A549 (cell line): ENCODE results near the gene N4BP2L2.

Experiments used
- BHLHE40 ChIP-seq: IDR thresholded peaks from 2 replicates; pipeline ENCODE4 v1.6.1; 2012; ENCODE audit warnings: low read depth, low read length, inconsistent platforms
- KDM5A ChIP-seq: fragments of 200-600 bp; sonication (generic); IDR thresholded peaks from 2 replicates; pipeline ENCODE4 v1.6.1; 2016; ENCODE audit warnings: antibody characterized with exemption, mild to moderate bottlenecking
- MAFK ChIP-seq: fragments of 450-650 bp; IDR thresholded peaks from 2 replicates; pipeline ENCODE4 v1.6.1; 2014; ENCODE audit not compliant: partially characterized antibody
- MYC ChIP-seq: IDR thresholded peaks from 2 replicates; pipeline ENCODE4 v1.6.1; 2012; ENCODE audit warnings: mild to moderate bottlenecking, inconsistent platforms, low read length, improper control_type of control experiment, borderline replicate concordance
- POLR2A ChIP-seq: IDR thresholded peaks from 2 replicates; pipeline ENCODE4 v1.6.1; 2012; ENCODE audit warnings: mild to moderate bottlenecking, low read length
- TF ChIP-seq, protein P1 (sequence below): fragments of >200 bp; sonication (Bioruptor Twin); formaldehyde crosslinking; IDR thresholded peaks from 3 replicates; pipeline ENCODE4 v1.5.1; 2016

DNA sequence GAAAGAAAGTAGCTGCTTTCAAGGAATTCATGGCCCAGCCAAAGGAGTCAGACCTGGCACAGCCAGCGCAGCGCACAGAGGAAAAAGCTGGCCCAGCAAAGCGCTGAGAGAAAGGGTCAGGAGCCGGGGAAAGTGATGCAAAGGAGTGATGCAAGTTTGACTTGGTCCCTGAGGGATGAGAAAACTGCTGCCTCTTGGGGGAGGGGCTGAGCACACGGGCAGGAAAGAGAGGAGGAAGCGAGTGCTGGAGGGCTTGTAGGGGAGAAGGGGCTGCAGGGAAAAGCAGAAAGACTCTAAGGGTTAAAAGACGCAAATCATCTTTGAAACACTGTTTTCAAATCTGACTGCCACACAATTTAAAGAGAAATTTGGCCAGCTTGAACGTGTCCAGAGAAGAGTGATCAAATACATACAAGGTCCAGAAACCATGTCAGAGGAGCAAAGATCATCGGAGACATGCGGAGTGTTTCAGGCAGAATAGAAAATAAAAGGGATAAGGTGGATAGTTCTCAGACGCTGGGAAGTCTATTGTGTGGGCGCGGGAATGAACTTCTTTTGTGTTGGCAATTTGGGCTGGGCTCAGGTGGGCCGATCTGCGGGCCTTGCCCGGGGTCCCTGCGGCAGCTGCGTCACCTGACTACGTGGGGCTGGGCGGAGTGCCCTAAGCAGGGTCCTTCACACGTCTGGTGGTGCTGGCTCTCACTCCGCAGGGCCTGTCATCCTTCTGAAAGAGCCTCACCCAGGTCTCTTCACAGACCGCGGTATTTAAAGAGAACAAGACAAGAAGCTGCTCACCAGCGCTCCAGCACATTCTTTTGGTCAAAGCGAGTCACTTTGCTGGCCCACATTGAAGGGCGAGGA, 128.8 kb downstream of the N4BP2L2 start:
- TF ChIP-seq POLR2A, result no peak
- TF ChIP-seq, protein P1, sequence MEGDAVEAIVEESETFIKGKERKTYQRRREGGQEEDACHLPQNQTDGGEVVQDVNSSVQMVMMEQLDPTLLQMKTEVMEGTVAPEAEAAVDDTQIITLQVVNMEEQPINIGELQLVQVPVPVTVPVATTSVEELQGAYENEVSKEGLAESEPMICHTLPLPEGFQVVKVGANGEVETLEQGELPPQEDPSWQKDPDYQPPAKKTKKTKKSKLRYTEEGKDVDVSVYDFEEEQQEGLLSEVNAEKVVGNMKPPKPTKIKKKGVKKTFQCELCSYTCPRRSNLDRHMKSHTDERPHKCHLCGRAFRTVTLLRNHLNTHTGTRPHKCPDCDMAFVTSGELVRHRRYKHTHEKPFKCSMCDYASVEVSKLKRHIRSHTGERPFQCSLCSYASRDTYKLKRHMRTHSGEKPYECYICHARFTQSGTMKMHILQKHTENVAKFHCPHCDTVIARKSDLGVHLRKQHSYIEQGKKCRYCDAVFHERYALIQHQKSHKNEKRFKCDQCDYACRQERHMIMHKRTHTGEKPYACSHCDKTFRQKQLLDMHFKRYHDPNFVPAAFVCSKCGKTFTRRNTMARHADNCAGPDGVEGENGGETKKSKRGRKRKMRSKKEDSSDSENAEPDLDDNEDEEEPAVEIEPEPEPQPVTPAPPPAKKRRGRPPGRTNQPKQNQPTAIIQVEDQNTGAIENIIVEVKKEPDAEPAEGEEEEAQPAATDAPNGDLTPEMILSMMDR, result no peak
- no peak for TF ChIP-seq MAFK
- TF ChIP-seq KDM5A, result no peak
- TF ChIP-seq BHLHE40, result no peak
- TF ChIP-seq MYC, result no peak
